K562 (cell line): Measurements from ENCODE around the gene EMILIN3. TPM values are rescaled to one million over a fixed set of nuclear protein-coding genes. Genes with fewer than 3 reads are reported as not detected.

ENCODE experiments used
- AFF4 ChIP-seq: sonication (generic); formaldehyde crosslinking; IDR thresholded peaks from 2 replicates; pipeline ENCODE4 v1.8.0; 2023; ENCODE audit warnings: mild to moderate bottlenecking, missing genetic modification reagents
- CREM ChIP-seq: IDR thresholded peaks from 2 replicates; pipeline ENCODE4 v1.6.1; 2014; ENCODE audit warnings: antibody characterized with exemption, low read depth
- FOS ChIP-seq: IDR thresholded peaks from 3 replicates; pipeline ENCODE4 v1.6.1; 2011; ENCODE audit not compliant: insufficient read length; ENCODE audit errors: extremely low read depth
- KAT8 ChIP-seq: fragments of 450-650 bp; IDR thresholded peaks from 2 replicates; pipeline ENCODE4 v1.6.1; 2016; ENCODE audit warnings: low read depth, mild to moderate bottlenecking
- MAZ ChIP-seq, 2 experiments: fragments of 450-650 bp in 1 of 2; sonication (generic) in 1 of 2; formaldehyde crosslinking; IDR thresholded peaks in 1 of 2; conservative IDR thresholded peaks in 1 of 2; 2 replicates each; pipeline versions ENCODE4 v1.4.0 to v1.5.0; 2020; ENCODE audit warnings: mild to moderate bottlenecking in 1 of 2, missing genetic modification reagents in 1 of 2
- MBD2 ChIP-seq: sonication (generic); IDR thresholded peaks from 2 replicates; pipeline ENCODE4 v1.6.1; 2016; ENCODE audit warnings: low read depth, borderline replicate concordance
- POLR3A ChIP-seq: IDR thresholded peaks from 2 replicates; pipeline ENCODE4 v1.6.1; 2011; ENCODE audit warnings: borderline replicate concordance, mild to moderate bottlenecking, moderate library complexity; ENCODE audit not compliant: insufficient read length, insufficient read depth; ENCODE audit errors: extremely low read depth
- RCOR1 ChIP-seq, 2 experiments: IDR thresholded peaks; 2 replicates each; pipeline ENCODE4 v1.6.1; 2012; ENCODE audit warnings: low read depth in 2 of 2, low read length in 2 of 2, borderline replicate concordance in 1 of 2, improper control_type of control experiment in 1 of 2
- TFAP4 ChIP-seq: sonication (generic); formaldehyde crosslinking; IDR thresholded peaks from 2 replicates; pipeline ENCODE4 v1.8.0; 2022; ENCODE audit warnings: missing genetic modification reagents, mild to moderate bottlenecking, moderate library complexity, borderline replicate concordance
- TRIM24 ChIP-seq, 2 experiments: fragments of 450-650 bp; IDR thresholded peaks; 2 replicates each; pipeline ENCODE4 v1.6.1; 2016
- ZC3H4 ChIP-seq: sonication (generic); formaldehyde crosslinking; IDR thresholded peaks from 2 replicates; pipeline ENCODE4 v1.9.0; 2021; ENCODE audit warnings: missing genetic modification reagents, borderline replicate concordance
- polyA plus RNA-seq, 8 experiments: library from polyadenylated mRNA; depleted of rRNA in 4 of 8; stranded (reverse) in 5 of 8; unstranded in 3 of 8; fragments of >200 nt; fragmentation: Nextera tagmentation in 2 of 8; fragmentation: Illumina TruSeq in 1 of 8; extraction: Ambion mirVana in 2 of 8; extraction: Trizol in 1 of 8; gene quantifications; 2 replicates each; pipeline versions ENCODE4 v1.2.1 to v1.2.3, GENCODE V29; 2011 to 2014; ENCODE audit warnings: inconsistent platforms in 1 of 8, missing spikeins in 1 of 8
- total RNA-seq, 7 experiments: library from RNA; depleted of rRNA in 6 of 7; stranded (reverse); fragments of >200 nt in 6 of 7; fragmentation: Illumina TruSeq in 2 of 7; extraction: Trizol in 2 of 7; gene quantifications; 2 replicates each; pipeline versions ENCODE4 v1.2.1 to v1.2.3, GENCODE V29; 2011 to 2021; ENCODE audit warnings: low replicate concordance in 1 of 7

The EMILIN3 gene
- total and polyA plus RNA-seq, 9 of the 15 experiments (the other 6 are each of a cell fraction or from before 2014, with no cell fraction given): 0.01 to 0.07 TPM; not detected in 7

GRCh38 chr20:41316602-41317545, 49.7 kb downstream of the EMILIN3 start (continued):
- no peak for TF ChIP-seq AFF4
- 0 out of 4 replicates have a peak, but pooled peaks of 1 of the 2 experiments have one; percentile 8 for TF ChIP-seq RCOR1 (IDR thresholded peaks at IDR 0.05; ENCODE audit: borderline replicate concordance in 1 of 2, low read depth in 2 of 2, low read length in 2 of 2)
- TF ChIP-seq CREM: no peak
- TF ChIP-seq ZC3H4: no peak
- TF ChIP-seq KAT8: no peak
- TF ChIP-seq TFAP4 (CRISPR knock-in tag): peak; percentile 38; the same call in 1 of the 2 replicates
- peak in 1 of 2 experiments; percentile 33; a peak in 1 of 4 replicates for TF ChIP-seq MAZ (CRISPR knock-in tag; conservative IDR thresholded peaks at IDR 0.05 in 1 of 2, IDR thresholded peaks at IDR 0.05 in 1 of 2)
- no peak for TF ChIP-seq FOS
- no peak for TF ChIP-seq POLR3A
- no peak for TF ChIP-seq MBD2
- TF ChIP-seq TRIM24 (IDR thresholded peaks at IDR 0.05): no peak
